ENCODE measurements around the gene POLR3E.
"Not testable (repeated sequence)": the region's sequence is repeated elsewhere in the genome, so short reads cannot be mapped to it uniquely, and the experiment has no call there.

Gene POLR3E

DNA sequence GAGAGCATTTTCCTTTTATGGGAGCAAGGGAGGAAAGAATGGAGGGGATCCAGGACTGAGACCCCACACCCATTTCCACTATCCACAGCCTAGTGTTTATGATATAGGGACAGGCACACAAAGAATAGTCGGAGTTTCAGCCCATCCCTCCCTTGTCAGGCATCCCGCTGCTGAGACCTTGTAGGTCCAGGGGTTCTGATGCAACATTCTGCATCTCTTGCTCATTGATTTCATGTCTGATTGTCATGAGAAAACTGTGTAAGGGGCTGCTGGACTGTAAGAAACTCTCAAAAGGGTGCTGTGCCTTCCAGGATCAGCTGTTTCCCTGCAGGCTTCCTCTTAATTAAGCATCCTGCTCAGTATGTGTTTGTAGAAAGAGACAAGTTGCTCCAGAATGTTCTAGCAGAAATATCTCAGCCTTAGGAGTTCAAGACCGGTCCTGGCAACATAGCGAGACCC lies 5.3 kb upstream of the POLR3E start:
- FAIRE-seq: no peak

DNA sequence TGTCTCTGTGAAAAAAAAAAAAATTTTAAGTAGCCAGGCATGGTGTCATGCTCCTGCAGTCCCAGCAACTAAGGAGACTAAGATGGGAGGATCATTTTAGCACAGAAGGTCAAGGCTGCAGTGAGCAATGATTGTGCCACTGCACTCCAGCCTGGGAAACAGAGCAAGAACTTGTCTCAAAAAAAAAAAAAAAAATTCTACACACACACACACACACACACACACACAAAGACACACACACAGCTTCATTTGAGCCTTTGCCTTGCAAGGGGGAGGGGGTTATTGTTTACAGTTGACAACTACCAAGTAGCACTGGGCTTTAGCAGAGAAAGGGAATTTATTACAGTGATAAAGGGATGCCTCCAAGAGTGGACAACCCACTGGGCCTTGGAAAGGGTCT lies 4.9 kb upstream of the POLR3E start:
- no peak for FAIRE-seq
- no peak for DNase-seq (ENCODE audit: low spot score)

More for the DNA sequence above, 5.3 kb upstream of the POLR3E start:
- DNase-seq (ENCODE audit: low spot score): no peak

DNA sequence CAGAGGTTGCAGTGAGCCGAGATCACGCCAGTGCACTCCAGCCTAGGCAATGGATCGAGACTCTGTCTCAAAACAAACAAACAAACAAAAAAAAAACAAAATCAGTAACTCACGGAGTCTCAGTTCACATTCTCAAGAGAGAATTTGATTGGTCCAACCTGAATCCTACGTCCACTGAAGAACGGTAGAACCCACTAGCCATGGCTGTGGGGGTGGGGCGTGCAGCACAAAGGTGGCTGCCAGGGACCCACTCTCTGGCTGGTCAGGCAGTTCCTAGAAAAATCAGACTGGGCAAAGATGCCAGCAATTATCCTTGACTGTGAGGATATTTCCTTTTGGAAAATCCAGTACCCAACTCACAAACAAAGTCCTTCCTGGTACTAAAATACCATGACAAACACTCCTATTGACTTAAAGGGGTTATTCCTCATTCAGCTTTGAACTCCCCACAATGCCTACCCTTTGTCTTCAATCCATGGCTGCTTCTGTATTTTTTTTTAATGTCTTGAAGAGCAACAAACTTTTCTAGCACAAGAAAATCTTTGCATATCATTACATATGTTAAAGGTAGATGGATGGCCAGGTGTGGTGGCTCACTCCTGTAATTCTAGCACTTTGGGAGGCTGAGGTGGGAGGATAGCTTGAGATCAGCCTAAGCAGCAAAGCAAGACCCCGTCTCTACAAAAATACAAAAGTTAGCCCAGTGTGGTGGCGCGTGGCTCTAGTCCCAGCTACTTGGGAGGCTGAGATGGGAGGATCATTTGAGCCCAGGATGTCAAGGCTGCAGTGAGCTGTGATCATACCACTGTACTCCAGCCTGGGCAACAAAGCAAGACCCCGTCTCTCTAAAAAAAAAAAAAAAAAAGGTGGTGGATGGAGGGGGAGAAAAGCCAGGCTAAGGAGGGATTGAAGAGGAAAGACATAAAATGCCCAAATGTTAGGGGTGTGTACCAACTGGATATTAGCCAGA lies 3.8 kb upstream of the POLR3E start:
- FAIRE-seq: no peak
- no peak for DNase-seq (ENCODE audit: low spot score)

DNA sequence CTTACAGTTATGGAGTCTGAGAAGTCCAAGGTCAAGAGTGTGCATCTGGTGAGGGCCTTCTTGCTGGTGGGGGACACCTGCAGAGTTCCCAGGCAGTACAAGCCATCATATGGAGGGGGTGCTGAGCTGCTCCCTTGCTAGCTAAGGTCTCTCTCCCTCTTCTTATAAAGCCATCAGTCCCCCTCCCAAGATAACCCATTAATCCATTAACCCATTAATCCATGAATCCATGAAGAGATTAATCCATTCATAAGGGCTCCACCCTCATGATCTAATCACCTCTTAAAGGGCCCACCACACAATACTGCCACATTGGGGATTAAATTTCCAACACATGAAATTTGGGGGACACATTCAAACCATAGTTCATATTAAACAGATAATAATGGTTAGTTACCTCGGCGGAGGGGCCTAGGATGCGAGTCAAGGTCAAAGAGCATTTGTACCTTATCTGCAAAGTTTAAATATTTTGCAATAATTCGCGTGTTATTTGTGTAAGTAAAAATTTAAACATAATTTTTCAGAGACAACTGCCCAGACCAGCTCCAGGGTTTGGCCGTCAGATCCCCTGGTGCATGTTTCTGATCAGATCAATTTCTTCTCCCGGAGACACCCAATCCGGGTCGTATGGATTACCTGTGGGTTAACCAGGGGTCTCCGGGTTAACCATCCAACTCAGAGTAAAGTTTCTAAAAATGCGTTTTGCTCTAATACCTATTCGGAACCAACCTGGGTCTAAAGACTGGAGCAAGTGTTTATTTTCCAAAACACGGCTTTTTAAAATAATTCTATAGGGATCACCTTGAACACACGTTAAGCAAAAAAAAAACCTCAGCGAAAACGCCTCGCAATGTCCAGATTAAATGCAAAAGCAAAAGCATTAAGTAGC lies 740 bp upstream of the POLR3E start:
- DNase-seq (ENCODE audit: low spot score): no peak
- FAIRE-seq: no peak

DNA sequence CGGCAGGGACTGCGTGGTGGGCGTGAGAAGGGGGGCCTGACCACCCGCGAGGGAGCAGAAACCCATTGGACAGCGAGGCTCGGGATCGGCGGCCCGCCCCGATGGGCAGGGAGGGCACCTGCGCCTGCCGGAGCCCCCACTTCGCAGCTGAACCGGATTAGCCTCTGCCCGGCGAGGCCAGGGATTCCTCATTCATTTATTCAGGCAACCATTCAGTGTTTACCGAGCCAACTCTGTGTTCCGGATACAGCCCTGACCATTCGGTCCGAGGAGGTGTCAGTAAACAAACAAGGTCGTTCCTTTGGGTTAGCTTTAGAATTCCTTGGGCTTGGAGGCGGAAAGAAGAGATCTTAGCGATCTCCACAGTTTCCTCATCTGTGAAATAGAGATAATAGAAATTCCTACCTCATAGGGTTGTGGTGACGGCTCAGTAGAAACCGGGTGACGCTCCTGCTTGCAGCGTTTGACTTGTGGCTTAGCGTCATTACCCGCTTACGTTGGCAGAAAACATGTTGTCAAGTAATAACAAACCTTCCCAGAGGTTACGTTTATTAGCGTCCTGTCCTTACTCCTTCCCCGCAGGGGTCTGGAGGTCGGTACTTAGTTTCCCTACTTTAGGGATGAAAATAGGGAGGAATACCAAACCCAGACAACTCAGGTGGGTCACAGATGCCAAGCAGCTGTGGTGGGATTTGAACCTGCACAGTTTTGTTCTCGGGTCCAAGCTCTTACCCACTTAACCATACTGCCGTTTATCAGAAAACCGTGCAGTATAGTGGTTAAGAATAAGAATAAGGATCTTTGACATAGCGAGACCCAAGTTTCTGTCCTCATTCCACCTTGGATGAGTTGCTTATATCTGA lies 893 bp downstream of the POLR3E start:
- no peak for FAIRE-seq
- DNase-seq (ENCODE audit: low spot score): peak; percentile 58

DNA sequence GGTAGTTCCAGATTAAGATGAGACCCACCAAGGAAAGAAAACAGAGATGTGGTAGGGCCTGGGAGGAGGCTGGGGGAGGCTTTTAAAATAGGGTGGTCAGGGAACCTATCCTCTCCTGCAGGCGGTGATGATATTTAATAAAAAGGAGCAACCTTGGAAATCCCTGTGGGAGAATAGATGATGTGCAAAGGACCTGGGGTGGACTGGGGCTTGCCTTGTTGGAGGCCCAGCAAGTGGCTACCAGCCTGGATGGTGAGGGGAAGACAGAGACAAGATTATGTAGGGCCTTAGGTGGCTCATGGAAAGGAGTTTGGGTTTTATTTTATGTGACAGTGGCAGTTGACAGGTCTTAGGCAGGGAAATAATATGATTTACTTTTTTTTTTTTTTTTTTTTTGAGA lies 1.8 kb downstream of the POLR3E start:
- no peak for DNase-seq (ENCODE audit: low spot score)
- FAIRE-seq: no peak

DNA sequence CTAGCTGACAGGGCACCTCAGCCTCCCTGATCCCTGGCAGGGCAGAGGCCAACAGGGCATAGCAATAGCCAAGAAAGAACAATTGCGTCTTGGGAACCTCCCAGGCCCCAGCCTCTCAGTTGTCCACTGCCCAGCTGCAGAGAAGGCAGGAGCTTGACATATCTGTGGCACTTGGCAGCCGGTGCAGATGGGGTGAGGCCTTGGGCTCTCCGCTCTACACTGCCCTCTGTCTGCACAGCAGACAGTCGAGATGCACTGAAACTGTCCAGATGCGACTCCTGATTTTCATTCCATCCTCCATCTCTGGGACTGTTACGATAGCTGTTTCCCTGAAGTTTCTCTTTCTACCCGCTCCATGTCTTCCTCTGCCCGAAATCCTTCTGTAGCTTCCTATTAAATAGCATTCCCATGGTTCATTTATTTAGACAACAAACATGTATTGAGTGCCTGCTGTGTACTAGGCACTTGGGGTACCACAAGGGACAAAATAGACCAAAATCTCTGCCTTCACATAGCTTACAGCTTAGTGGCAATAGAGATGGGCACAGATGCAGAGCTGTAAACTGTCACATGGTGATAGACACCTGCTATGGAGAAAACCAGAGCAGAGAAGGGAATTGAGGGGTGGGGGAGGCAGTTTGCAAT lies 3.3 kb downstream of the POLR3E start:
- DNase-seq (ENCODE audit: low spot score) (peak; percentile 53), FAIRE-seq (no peak)

DNA sequence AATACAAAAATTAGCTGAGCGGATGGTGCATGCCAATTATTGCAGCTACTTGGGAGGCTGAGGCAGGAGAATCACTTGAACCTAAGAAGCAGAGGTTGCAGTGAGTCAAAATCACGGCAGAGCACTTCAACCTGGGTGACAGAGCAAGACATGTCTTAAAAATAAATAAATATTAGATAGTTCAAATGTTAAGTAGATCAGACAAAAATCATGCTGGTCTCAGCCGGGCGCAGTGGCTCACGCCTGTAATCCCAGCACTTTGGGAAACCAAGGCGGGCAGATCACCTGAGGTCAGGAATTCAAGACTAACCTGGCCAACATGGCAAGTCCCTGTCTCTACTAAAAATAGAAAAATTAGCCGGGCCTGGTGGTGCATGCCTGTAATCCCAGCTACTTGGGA lies 4.2 kb downstream of the POLR3E start:
- not testable (repeated sequence) for DNase-seq (ENCODE audit: low spot score); FAIRE-seq

DNA sequence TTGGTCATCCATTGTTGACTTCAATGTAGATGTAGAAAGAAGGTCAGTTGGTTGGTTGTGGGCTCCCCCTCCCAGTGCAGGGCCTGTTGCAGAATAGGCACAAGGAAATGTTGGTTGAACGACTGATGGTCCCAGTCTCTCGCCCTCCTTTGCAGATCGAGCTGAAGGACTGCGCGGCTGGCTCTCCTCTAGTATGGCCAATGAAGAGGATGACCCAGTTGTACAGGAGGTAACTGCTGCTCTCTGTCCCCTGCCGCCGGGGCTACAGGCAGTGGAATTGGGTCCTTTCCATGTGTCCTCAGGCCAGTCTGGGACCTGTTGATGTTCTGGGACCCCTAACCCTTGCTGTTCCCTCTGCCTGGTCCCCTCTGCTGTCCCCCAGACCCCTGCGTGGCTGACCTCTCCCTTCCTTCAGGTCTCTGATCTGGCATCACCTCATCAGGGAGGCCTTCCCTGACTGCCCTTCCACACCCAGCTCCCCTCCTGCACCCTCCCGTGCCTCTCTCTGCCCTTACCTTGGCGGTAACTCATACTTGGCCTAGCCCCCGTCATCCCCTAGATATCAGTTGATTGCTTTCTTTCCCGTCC lies 5.7 kb downstream of the POLR3E start:
- no peak for FAIRE-seq
- no peak for DNase-seq (ENCODE audit: low spot score)

DNA sequence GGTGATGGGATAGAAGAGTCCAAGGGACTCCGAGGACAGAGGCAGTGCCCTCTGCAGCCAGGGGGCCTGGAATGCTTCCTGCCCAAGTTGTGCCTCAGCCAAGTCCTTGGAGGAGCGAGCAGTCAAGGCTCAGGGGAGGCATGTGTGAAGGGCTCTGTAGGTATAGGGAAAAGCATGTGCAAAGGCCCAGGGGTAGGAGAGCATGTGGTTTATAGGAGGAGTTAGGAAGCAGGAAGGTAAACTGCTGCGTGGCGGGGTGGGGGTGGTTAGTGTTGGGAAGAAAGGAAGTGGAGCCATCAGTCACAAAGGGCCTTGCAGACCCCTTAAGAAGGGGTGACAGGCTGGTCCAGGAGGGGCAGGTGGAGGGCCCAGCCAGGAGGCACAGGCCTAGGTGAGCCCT lies 7.2 kb downstream of the POLR3E start:
- FAIRE-seq: no peak
- no peak for DNase-seq (ENCODE audit: low spot score)

DNA sequence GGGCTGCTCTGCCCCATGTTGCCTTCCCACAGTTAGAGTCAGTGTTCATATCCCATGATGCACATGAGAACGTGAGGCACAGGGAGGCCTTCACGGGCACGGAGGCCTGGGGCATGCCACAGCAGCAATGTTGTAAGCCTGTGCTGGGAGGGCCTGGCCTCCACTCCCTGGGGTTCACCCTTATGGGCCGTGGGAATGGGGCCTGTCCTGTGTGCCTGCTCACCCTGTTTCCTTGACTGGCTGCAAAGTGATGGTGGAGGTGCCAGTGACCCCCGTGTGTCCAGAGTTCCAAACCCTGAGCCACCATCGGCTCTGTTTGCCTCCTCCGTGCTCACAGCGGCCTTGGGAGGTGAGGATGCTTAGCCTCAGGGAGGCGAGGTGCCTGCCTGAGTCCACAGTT lies 9.6 kb downstream of the POLR3E start:
- no peak for FAIRE-seq
- DNase-seq (ENCODE audit: low spot score): no peak

DNA sequence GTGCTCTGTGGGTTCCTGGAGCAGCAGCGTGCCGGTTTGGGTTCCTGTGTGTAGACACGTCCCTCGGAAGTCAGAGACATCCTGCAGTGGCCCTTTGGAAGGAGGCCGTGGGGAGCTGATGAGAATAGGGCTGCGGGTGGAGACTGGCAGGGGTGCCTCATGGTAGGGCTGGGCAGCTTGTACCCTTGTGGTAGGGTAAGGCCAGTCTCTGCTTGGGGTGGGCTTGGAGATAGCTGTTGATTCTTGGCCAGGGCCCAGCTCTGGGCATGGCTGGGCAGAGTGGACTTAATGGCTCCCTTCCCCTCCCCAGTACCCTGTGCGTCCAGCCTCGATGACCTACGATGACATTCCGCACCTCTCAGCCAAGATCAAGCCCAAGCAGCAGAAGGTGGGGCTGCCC lies 10.6 kb downstream of the POLR3E start:
- FAIRE-seq: no peak
- DNase-seq (ENCODE audit: low spot score): no peak

DNA sequence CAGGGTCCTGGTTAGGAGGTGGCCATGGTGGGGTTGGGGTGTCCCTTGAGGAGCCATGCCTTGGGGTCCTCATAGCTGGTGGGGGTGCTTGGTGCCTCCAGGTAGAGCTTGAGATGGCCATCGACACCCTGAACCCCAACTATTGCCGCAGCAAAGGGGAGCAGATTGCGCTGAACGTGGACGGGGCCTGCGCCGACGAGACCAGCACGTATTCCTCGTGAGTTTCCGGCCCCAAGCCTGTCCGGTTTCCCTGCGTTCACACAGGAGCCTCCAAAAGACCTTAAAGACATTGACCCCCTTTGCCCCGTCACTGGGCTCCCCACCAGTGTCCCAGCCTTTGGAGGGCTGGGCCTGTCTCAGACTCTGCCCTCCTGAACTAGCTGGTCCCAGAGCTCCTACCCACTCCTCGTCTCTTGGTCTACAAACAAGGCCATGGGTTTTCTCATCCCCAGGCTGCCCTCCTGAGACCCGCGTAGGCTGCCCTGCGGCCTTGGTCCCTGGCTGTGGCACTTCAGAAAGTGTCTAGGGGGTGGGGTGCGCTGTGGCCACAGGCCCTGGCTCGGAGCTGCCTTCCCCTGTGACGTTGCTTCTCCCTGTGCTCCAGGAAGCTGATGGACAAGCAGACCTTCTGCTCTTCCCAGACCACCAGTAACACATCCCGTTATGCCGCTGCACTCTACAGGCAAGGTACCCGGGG lies 11.8 kb downstream of the POLR3E start:
- FAIRE-seq (no peak), DNase-seq (ENCODE audit: low spot score) (no peak)

DNA sequence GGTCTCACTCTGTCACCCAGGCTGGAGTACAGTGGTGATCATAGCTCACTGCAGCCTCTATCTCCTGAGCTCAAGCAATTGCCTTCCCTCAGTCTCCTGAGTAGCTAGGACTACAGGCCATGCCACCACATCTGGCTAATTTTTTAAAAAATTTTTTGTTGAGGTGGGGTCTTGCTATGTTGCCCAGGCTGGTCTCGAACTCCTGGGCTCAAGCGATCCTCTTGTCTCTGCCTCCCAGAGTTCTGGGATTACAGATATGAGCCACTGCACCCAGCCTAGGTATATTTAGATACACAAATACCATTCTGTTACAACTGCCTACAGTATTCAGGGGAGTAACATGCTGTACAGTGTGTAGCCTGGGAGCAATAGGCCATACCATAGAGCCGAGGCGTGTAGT lies 14.3 kb downstream of the POLR3E start:
- FAIRE-seq (no peak), DNase-seq (ENCODE audit: low spot score) (no peak)

DNA sequence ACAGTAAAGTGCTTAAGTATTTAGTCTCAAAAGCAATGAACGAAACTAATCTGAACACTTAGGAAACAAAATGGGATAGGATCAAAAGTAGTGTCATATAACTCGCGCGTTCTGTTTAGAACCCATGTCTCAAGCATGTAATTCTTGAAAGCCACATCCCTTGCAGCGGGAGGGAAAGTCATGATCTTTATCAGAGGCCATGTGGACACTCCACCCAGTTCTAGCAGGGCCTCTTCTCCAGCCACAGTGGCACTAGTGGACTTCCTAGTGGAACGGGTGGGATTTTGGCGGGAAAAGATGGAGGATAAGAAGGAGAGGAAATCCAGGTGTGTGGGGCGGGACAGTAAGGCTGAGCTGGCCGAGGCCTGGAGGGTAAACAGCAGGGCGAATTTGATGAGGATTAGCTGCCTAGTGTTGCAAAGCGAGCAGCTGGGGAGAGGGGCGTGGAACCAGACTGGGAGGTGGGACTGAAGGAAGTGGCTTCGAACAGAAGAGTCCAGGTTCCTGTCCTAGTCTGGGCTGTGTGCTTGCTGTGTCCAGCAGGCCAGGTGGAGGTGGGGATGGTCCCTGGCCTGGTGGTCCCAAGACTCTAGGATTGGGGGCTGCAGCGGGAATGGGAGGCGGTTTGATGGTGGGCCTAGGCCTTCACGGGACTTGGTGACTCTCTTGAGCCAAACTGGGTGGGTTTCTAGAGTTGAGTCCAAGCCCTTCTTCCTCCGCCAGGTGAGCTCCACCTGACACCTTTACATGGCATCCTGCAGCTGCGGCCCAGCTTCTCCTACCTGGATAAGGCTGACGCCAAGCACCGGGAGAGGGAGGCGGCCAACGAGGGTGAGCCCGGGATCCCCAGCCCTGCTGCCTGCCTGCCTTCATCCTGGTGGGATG lies 15.9 kb downstream of the POLR3E start:
- FAIRE-seq (no peak), DNase-seq (ENCODE audit: low spot score) (no peak)

DNA sequence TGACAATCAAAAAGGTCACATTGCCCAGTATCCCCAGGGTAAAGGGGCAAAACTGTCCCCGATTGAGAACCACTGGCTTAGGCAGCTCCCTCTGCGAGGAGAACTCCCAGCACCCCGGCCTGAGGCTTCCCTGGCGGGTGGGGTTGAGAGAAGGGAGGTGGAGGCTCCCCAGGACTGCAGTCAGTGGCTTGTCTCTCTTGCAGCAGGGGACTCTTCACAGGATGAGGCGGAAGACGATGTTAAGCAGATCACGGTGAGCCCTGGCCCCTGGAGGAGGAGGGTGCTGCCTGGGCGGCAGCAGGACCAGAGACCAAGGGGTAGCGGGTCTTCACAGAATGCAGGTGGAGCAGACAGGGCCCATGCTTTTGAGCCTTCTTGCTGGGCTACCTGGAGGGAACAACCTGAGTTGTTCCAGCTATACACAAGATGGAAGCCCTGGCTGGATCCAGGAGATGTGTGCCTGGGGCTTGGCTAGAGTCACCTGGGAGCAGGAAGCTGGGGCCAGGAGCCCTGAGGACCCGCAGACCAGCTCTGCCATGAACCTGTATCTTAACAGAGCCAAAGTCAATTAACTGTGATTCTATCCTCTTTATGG lies 16.8 kb downstream of the POLR3E start:
- no peak for FAIRE-seq
- DNase-seq (ENCODE audit: low spot score): no peak

DNA sequence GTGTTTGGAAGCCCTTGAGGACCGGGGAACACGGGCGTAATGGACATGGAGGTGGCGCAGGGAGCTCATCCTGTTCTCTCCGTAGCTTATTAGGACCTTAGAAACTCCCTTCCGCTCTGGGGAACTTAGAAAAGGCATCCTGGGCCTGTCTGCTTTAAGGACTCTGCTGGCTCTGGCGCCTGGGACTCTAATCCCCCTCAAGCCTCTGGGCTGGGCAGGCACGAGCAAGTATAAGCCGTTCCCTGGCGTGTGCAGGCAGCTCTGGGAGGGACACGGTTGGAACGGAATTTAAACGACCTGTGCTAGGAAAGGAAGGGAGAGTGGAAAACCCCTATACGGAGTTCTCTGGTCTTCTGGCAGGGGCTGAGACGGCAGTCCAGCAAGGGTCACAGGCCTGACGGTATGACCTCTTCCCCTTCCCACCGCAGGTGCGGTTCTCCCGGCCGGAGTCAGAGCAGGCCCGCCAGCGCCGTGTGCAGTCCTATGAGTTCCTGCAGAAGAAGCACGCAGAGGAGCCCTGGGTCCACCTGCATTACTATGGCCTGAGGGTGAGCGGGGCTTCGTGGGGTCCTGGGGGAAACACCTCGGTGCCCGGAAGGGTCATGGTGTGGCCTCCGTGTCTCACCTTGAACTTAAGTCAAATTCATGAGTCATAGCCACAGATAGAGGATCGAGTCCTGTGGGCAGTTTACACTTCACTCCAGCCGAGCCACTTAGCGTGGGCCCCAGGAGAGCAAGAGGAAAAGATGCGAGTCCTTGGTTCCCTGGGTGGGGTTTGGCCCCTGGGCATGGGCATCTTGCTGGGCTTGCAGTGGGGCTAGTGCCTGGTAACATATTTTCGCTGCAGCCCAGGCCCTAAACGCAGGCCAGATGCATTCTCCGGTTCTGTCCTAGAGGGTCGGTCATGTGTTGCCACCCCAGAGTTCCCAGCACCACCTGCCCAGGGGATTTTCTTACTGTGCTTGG lies 17.7 kb downstream of the POLR3E start:
- DNase-seq (ENCODE audit: low spot score) (no peak), FAIRE-seq (no peak)
